ENCODE results near the gene NAMPT. TPM values are rescaled to one million over a fixed set of nuclear protein-coding genes. Genes with fewer than 3 reads are reported as not detected.
"Not testable (repeated sequence)": the region's sequence is repeated elsewhere in the genome, so short reads cannot be mapped to it uniquely, and the experiment has no call there.

The NAMPT gene
- total RNA-seq, 2 donors from 2014 or later, result 88.6 to 273 TPM

DNA sequence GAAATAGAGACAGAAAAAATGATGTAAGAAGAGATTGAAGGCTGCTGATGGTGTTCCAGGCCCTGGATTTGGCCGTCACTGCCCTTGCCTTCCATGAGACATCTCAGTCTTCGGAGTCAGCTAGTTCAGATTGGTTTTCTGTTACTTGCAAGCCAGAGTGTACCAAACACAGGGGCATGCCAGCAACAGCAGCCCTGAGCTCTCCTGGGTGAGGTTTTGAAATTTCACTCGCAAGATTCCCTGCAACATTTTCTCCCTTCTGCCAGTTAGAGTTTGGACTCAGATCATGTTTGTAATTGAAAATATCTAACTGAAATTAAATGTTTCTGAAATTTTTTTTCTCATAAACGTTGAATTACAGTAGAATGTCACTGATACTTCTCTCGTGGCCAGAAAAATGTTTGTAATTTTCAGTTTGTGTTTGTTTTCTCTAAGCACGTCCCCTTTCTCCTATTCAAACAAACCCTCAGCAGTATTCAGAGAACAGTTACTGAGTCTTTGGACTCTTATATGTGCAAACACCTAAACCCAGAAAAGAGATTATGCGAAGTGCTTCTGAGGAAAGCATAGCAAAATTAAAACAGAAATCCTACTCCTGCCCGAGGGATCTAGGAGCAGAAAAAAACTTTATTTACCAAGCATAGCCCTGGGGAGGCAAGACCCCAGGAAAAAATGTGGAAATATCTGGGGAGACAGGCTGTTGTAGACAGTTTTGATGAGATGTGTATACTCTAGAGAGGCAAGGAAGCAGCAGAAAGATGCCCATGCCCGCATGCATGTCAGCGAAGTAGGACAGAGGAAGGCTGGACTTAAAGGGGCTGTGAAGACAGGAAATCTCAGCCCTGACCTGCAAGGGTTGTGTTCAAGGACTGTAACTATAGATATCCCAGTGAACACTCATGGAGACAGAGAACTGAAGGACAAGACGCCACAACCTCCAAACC lies 43.0 kb upstream of the NAMPT start:
- DNase-seq, result no peak
- no peak overlapping the region for H3K27ac ChIP-seq
- no peaks in the 10 kb centered on the region for H3K27me3 ChIP-seq
- H3K9me3 ChIP-seq, result no peaks in the 10 kb centered on the region
- H3K9ac ChIP-seq (ENCODE audit: low read depth in 2 of 2, low read length in 2 of 2), result no peak overlapping the region
- H3K4me3 ChIP-seq, result no peak overlapping the region
- intact Hi-C loops (cut with DNase I), result no loop called here
- H3K36me3 ChIP-seq, result no peaks in the 10 kb centered on the region
- TF ChIP-seq, protein P1, sequence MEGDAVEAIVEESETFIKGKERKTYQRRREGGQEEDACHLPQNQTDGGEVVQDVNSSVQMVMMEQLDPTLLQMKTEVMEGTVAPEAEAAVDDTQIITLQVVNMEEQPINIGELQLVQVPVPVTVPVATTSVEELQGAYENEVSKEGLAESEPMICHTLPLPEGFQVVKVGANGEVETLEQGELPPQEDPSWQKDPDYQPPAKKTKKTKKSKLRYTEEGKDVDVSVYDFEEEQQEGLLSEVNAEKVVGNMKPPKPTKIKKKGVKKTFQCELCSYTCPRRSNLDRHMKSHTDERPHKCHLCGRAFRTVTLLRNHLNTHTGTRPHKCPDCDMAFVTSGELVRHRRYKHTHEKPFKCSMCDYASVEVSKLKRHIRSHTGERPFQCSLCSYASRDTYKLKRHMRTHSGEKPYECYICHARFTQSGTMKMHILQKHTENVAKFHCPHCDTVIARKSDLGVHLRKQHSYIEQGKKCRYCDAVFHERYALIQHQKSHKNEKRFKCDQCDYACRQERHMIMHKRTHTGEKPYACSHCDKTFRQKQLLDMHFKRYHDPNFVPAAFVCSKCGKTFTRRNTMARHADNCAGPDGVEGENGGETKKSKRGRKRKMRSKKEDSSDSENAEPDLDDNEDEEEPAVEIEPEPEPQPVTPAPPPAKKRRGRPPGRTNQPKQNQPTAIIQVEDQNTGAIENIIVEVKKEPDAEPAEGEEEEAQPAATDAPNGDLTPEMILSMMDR (IDR thresholded peaks at IDR 0.05), result no peak
- no peaks in the 10 kb centered on the region for H3K4me1 ChIP-seq

DNA sequence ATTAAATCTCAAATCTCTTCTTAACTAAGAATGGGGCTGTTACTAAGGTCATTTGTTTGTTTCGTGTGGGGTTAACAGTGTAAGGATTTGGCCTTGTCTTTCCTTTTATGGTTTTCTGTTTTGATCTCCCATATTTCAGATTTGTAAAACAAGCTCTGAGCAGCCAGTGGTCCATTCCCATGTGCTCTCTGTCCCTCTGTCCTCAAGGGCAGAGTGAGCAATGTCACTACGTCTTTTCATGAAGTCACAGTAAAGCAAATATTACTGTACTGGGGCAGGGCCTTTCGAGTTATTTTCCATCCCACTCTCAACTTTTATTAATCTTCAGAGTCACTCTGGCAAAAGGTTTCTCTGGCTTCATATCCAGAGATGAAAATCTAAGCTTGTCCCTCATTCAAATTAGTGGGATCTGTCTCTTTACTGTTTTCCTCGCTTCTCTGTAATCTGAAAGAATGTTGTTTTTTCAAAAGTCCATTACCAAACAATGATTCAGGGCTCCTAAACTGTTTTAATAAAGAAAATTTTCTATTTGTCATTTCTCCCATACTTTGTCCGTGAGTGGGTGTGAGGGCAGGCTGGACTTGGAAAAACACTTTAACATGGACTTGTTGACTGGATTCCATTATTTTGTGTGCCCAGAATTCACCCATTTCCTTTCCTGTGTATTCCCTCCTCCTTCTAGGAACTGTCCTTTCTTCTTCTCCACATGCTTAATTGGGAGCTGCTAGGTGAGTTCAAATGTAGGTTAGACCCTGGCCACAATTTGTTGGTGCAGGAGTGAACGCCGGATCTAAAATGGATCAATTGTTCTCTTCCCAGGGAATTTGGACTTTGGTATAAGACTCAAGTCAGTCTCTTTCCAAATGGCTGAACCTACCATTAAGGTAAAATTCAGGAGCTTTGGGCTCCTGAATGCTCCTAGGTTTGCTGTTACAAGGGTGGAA lies 42.1 kb upstream of the NAMPT start:
- Histone ChIP-seq H3K36me3 (no peaks in the 10 kb centered on the region), H3K4me1 (no peaks in the 10 kb centered on the region), H3K27ac (no peak overlapping the region), H3K27me3 (no peaks in the 10 kb centered on the region), H3K9me3 (no peaks in the 10 kb centered on the region), H3K9ac (ENCODE audit: low read depth in 2 of 2, low read length in 2 of 2) (no peak overlapping the region), H3K4me3 (no peak overlapping the region)
- TF ChIP-seq, protein P1 (IDR thresholded peaks at IDR 0.05), result no peak
- intact Hi-C loops (cut with DNase I), result no loop called here
- no peak for DNase-seq

DNA sequence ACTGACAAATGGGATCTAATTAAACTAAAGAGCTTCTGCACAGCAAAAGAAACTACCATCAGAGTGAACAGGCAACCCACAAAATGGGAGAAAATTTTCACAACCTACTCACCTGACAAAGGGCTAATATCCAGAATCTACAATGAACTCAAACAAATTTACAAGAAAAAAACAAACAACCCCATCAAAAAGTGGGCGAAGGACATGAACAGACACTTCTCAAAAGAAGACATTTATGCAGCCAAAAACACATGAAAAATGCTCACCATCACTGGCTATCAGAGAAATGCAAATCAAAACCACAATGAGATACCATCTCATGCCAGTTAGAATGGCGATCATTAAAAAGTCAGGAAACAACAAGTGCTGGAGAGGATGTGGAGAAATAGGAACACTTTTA lies 39.7 kb upstream of the NAMPT start:
- H3K4me1 ChIP-seq; H3K4me3 ChIP-seq; DNase-seq; H3K27me3 ChIP-seq; intact Hi-C loops (cut with DNase I); H3K36me3 ChIP-seq; H3K27ac ChIP-seq; H3K9me3 ChIP-seq; H3K9ac ChIP-seq (ENCODE audit: low read depth in 2 of 2, low read length in 2 of 2): not testable (repeated sequence)

DNA sequence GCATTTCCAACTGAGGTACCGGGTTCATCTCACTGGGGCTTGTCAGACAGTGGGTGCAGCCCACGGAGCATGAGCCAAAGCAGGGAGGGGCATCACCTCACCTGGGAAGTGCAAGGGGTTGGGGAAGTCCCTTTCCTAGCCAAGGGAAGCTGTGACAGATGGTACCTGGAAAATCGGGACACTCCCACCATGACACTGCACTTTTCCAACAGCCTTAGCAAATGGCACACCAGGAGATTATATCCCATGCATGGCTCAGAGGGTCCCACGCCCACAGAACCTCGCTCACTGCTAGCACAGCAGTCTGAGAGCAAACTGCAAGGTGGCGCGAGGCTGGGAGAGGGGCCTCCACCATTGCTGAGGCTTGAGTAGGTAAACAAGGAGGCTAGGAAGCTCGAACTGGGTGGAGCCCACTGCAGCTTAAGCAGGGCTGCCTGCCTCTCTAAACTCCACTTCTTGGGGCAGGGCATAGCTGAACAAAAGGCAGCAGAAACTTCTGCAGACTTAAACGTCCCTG lies 35.5 kb upstream of the NAMPT start:
- DNase-seq; intact Hi-C loops (cut with DNase I); H3K27ac ChIP-seq; H3K4me3 ChIP-seq; H3K36me3 ChIP-seq; H3K4me1 ChIP-seq; H3K27me3 ChIP-seq; H3K9me3 ChIP-seq; H3K9ac ChIP-seq (ENCODE audit: low read depth in 2 of 2, low read length in 2 of 2): not testable (repeated sequence)

DNA sequence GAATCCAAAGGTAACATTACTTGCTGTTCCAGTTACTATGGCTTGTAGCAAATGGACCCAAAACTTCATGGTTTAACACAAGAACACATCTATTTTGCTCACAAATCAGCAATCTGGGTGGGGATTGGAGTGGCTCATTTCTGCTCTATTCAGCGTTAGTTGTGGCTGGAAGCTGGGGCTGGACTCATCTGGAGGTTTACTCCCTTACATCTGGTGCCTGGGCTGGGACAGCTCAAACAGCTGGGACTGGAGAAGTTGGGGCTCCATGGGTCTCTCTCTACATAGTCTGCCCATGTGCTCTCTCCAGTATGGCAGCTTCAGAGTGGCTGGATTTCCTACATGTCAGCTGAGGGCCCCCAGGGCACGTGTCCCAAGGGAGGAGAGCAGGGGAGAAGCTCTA lies 33.7 kb upstream of the NAMPT start:
- Histone ChIP-seq H3K4me3 (no peak overlapping the region), H3K36me3 (no peaks in the 10 kb centered on the region), H3K4me1 (no peaks in the 10 kb centered on the region), H3K9ac (ENCODE audit: low read depth in 2 of 2, low read length in 2 of 2) (no peak overlapping the region), H3K27ac (no peak overlapping the region), H3K27me3 (no peaks in the 10 kb centered on the region), H3K9me3 (no peaks in the 10 kb centered on the region)
- no peak for DNase-seq
- TF ChIP-seq, protein P1 (IDR thresholded peaks at IDR 0.05), result no peak
- intact Hi-C loops (cut with DNase I), result no loop called here

DNA sequence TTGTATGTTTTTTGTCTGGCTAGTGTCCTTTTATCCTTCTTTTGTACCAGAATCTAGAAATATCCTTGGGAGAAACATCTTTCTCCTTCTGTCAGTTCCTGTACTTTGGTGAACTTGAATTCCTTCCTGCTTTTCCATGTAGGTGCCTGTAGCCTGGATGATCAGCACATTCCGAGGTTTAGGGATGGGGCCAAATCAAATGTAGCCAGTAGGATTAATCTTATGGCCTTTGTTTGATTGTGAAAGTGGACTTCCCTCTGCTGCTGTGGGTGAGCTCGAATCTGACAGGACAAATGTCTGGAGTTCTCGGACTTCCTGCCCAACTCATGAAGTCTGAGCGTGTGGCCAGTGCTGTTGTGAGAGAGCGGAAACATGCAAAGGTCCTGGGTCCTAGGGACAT lies 33.2 kb upstream of the NAMPT start:
- Histone ChIP-seq H3K9ac (ENCODE audit: low read depth in 2 of 2, low read length in 2 of 2) (no peak overlapping the region), H3K27me3 (no peaks in the 10 kb centered on the region), H3K4me1 (no peaks in the 10 kb centered on the region), H3K9me3 (no peaks in the 10 kb centered on the region), H3K4me3 (no peak overlapping the region), H3K36me3 (no peaks in the 10 kb centered on the region), H3K27ac (no peak overlapping the region)
- no peak for DNase-seq
- TF ChIP-seq, protein P1 (IDR thresholded peaks at IDR 0.05), result no peak
- intact Hi-C loops (cut with DNase I), result no loop called here
